Measurements from ENCODE around the gene ZFYVE27.

Gene ZFYVE27, protein sequence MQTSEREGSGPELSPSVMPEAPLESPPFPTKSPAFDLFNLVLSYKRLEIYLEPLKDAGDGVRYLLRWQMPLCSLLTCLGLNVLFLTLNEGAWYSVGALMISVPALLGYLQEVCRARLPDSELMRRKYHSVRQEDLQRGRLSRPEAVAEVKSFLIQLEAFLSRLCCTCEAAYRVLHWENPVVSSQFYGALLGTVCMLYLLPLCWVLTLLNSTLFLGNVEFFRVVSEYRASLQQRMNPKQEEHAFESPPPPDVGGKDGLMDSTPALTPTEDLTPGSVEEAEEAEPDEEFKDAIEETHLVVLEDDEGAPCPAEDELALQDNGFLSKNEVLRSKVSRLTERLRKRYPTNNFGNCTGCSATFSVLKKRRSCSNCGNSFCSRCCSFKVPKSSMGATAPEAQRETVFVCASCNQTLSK

DNA sequence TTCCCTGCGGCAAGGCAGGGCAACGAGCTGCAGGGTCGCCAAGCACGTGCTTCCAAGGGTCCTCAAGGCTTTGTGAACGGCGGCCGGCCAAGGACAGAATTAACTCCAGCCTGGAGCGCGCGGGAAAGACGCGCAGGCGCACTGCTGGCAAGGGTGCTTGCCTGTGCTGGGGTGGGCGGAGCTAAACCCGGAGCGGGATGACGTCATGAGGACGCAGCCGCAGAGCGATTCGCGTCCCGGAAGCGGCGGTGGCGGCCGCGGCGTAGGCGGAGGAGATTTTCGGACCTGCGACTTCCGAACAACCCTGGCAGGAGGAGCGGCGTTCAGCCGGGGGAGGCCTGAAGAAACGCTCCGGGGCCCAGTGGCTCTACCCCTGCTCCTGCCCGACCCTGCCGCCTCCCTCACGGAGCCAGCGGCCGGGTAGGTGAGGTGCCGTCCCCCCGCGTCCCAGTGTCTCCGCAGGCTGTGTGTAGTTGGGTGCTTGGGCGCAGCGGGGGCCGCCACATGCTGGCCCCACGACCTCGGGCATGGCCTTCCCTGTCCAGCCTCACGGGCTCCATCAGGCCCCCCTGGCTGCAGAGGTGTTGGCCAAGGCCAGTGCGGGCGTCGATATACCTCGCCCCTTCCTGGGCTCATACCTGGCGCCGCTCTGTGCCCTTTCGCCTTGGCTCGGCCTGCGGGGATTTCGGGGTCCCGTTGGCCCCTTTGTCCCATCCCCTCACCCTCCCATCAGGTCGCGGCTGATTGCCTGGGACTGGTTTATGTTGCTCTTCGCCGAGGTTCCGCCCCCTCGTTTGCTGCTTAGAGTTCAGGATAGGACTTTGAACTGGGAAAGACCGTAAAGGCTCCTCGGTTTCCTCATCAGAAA is at the start of gene ZFYVE27:
Gene ZFYVE27, plus strand, starts transcription at position 227 of the 868 bp plus-strand sequence. CDS start 1,350 bp downstream, outside the sequence.
- DNase-seq: peak; percentile 84

DNA sequence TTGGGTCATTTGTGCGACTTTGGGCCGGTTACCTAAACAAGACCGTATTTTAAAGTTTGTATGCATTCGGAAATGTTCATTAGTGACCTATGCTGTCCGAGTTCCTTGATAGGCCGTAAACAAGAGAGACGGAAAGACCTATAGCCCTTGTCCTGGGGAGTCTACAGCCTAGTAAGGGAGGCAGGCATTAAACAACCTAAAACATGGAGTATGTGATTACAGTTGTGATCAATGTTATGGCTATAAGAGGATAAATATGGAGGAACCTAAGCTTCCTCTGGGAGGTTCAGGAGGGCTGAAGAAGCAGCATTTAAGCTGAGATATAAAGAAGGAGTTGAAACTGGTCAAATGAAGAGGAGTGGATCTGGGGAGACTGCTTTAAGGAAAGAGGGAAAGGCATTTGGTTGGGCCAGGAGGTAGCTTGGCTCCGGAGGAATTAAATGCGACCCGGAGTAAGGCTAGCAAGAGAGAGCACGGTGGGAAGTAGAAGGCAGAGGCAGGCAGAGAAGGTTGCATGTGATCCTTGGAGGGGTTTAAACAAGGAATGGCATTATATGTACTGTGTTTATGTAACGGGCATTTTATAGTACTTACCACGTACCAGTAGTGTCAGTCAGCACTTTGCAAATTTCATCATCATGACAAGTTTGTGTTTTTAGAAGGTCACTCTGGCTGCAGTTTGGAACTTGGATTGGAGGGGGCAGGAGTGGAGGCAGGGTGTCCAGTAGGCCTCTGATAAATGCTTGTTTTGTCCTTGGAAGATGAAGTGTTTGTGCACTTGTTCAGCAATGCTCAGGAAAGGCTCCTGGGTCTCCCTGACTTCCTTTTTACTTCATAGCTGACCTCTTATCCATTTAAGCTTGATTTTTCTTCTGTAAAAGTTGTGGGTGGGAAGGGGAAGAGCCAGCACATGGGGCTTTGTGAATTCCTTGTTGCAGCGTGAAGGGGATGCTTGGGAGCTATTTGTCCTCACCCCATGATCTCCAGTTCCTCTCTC is 48.8 kb upstream of the ZFYVE27 start:
- no peak for DNase-seq

DNA sequence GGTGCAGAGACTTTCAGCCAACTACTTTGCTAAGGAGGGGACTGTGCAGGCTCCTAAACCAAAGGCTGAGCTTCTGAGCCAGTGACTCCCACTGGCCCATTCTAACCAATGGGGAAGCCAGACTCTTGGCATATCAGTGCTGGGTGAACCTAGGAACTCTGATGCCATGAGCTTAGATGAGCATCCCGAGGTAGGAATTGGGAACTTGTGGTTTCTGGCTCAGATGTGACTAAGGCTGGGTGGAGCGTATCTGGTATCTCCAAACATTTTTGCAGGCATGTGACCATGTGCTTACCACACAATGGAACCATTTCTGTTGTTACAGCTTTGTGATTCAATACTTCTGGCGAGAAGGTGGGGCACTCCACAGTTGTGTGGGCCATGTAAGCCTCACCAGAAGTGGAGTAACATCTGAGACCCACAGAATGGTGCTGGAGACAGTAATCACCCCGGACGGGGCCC is 47.3 kb upstream of the ZFYVE27 start:
- no peak for DNase-seq

DNA sequence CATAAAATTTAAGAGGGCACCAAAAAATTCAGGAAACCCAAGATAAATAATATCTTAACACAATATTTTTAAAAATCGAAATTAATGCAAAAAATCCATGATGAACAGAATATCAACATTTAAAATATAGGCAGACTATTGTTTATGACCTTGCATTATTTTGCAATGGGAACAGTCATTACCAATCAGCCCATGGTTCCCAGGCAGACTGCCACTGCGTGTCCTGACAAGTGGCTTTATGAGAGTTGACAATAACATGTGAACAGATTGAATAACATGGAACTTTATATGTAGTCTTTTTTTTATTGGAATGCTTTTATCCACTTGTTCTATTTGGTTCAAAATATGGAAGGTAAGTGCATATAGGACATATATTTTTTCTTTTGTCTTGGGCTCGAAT is 46.8 kb upstream of the ZFYVE27 start:
- DNase-seq: peak; percentile 22

DNA sequence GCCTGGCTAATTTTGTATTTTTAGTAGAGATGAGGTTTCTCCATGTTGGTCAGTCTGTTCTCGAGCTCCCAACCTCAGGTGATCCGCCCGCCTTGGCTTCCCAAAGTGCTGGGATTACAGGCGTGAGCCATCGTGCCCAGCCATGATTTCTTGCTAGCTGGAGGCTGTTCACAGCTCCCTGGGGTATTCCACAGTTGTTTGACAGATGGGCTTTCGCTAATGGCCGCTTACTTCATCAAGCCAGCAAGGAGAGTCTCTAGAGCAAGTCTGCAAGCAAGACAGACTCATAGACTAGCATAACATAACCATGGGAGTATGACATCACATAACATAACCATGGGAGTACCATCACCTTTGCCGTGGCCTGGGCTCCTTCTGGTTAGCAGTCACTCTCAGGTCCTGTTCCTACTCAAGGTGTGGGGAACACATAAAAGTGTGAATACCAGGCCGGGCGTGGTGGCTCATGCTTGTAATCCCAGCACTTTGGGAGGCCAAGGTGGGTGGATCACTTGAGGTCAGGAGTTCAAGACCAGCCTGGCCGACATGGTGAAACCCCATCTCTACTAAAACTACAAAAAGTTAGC is 38.8 kb upstream of the ZFYVE27 start:
- peak; percentile 40 for DNase-seq

DNA sequence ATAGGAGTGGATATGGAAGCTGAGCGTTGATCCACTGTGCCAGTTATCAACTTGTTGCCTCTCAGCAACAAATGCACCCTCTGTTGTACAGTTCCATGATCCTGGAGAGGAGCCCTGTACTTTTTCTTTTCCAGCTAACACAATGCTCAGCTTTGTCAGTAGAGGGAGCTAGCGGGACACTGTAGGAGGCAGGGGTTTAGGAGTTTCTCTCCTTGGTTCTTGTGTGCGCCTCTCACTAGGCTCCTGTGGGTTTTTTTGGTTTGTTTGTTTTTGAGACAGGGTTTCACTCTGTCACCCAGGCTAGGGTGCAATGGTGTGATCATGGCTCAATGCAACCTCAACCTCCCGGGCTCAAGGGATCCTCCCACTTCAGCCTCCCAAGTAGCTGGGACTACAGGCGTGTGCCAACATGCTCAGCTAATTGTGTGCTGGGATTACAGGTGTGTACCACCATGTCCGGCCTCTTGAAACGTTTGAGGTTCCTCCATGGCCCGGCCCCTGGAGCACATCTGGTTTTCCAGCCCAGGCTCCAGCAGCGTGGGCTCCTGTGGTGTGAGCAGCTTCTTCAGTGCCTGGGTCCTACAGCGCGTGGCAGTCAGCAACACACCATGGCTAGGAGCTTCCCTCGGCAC is 35.4 kb upstream of the ZFYVE27 start:
- DNase-seq: peak; percentile 58

DNA sequence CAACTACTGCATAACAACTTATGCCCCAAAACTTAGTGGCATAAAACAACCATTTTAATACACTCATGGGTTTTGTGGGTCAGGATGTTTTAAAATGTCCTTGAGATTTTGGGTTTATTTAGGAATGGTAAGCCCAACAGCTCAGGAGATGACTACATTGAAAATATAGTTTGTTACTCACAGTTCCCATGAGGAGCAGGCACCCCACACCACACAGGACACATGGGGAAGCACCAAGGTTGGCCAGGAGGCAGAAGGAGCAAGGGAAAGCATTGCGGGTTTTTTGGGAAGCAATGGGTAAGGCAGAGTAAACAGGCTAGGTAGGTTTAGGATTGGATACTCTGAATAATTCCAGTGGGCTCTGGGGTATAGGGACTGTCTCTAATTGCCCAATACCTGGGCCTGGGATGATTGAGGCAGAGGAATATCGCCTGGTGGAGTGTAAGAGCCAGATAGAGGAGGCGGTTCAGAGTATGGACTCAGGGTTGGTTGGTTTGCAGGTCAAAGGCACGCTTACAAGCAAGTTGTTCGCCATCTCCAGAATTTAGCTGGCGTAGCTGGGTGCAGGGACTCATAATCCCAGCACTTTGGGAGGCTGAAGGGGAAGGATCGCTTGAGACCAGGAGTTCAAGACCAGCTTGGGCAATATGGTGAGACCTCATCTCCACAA is 33.4 kb upstream of the ZFYVE27 start:
- DNase-seq: no peak

DNA sequence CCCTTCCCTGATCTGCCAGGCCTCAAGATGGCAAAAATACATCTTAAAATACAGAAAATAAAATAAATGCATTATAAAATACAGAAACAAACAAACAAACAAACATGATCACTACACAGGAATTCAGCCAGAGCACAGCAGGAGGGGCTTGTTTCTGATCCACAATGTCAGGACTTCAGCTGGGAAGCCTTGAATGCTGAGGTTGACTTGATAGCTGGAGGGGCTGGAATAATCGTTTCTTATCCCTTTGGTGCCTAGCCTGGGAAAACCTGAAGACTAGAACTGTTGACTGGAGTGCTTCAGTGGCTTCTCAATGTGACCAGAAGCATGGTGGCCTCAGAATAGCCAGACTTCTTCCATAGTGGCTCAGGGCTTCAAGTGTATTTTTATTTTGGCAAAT is 32.6 kb upstream of the ZFYVE27 start:
- DNase-seq: no peak

DNA sequence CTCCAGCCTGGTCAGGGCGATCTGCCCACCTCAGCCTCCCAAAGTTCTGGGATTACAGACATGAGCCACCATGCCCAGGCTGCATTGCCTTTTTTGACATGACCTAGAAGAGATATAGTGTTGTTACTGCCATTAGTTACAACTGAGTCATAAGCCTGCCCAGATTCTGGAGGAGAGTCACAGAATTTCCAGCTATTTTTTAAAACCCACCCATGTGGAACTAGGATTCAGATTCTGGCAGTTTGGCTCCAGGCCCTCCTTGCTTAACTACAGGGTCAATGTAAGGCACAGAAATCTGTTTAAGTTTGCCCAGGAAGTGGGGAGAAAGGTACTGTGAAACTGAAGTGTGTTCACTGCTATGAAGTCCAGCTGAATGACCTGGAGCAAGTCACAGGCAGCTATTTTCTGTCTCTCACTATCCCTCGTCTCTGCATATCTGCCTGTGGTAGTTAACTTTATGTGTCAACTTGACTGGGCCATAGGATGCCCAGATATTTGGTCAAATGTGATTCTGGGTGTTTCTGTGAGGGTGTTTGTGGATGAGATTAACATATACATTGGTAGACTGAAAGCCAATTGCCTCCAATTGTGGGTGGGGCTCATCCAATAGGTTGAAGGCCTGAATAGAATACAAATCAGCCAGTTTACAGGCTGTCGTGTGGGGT is 31.8 kb upstream of the ZFYVE27 start:
- no peak for DNase-seq

DNA sequence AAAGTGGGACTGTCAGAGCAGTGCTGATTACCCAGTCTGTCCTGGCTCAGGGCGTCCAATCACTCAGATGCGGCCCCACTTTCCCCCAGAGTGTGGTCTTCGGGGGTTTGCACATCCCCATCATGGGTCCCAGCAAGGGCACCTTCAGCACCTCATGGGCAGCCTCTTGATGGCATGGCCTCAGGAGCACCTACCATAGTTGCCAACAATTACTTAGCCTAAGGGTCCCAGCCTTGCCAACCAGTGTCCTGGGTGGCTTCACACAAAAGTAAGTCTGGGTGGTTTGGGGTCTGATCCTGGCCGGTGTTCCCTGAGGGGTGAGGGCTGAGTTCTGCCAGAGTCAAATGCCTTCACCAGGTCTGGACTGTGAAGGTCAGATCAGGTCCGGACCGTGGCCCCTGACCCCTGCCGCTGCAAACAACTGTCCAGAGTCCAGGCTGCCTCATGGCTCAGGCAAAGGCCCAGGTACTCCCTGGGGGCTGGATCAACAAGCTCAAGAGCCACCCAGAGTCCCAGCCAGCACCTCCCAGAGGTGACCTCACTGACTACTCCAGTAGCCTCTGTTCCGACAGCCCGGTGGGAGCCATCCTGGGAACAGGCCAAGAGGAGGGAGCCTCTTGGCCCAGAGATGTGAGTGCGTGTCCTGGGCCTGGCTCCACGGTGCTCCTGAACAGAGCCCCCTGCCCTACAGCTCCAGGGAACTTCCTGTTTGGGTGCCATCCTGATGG is 29.6 kb upstream of the ZFYVE27 start:
- DNase-seq: no peak

DNA sequence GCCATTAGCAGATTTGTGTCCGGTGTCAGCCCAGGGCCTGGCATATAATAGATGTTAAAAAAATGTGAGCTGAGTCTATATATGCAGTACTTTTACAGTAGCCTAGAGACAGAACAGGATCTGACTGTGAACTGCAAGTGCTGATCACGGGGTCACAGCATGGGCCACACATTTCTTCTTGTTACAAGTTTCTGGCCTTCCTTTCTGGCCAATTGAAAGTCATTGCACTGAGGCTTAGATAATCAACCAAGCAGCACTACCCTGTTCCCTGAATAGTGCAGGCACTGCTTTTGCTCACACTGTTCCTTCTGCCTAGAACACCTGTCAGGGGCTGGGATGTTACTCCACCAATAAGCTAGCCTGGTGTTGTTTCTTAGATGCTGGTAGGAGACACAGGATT is 28.8 kb upstream of the ZFYVE27 start:
- DNase-seq: no peak

DNA sequence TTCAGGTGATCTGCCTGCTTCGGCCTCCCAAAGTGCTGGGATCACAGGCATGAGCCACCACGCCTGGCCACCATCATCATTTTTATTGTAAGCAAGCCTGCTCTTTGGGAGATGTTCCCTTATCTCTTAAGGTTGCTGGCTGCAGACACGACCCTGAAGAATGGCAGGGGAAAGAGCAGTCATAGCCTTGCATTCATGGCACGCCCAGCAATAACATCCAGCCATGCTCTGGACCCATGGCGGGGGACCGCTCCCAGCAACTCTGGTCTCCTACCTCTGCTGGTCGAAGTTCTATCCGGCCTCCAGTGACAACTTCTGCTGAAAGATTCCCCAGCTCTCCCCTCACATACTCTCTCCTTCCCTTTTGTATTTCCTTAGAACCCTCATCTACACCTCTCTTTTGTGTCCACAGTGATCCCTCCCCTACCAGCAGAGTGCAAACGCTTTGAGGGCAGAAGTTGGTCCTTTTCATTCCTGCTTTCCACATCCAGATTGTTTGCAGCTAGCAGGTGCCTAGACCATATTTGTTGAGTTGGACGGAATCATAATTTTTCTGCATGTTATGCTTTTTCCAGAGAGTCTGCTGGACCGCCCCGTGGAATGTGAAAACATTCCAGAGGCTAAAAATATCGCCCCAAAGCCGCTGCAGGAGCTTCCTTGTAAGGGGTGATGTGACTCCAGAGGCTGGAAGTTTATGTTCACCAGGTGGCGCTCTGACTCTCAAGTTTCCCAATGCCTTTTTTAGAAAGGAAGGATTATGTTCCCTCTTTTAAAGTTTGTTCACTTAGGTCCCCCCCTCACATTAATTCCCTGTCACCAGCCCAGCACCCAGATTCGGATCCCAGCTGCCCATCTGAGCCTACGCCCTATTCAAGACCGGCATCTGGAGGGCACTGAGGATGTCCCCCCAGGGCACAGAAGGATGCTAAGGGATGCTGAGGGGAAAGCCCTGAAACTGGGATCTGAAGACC is 27.7 kb upstream of the ZFYVE27 start:
- DNase-seq: peak; percentile 8

DNA sequence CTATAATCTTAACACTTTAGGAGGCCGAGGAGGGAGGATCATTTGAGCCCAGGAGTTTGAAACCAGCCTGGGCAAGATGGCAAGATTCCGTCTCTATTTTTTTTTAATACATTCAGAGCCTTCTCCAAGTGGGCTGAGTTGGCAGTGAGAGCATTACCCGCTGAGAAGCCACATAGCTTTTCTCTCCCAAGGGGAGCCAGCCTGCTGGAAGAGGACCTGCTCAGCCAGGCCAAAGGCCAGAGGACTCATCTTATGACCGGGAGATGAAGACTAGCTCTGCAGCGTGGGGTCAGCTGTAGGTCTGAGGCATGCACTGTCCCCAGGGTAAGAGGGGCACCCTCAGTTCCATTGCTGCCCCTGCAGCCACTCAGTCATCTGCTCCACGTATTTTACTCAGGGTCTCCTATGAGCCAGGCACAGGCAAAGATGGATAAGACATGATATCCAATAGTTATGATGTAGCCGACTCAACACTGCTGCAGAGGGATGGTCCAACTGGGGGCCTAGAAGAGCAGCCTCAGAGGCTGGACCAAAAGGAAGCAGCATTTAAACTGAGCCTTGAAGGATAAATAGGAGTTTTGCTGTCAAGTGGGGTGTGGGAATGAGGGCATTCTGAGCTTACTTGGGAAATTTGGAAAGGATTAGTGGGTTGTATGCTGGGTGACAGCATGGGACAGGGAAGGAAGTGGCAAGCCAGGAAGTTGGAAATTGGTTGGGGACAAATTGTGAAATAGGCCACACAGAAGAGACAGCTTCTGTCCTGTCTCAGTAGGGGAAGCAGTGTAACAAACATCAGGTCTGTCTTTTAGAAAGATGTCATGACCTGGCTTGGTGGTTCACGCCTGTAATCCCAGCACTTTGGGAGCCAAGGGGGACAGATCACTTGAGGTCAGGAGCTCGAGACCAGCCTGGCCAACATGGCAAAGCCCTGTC is 25.0 kb upstream of the ZFYVE27 start:
- DNase-seq: no peak

DNA sequence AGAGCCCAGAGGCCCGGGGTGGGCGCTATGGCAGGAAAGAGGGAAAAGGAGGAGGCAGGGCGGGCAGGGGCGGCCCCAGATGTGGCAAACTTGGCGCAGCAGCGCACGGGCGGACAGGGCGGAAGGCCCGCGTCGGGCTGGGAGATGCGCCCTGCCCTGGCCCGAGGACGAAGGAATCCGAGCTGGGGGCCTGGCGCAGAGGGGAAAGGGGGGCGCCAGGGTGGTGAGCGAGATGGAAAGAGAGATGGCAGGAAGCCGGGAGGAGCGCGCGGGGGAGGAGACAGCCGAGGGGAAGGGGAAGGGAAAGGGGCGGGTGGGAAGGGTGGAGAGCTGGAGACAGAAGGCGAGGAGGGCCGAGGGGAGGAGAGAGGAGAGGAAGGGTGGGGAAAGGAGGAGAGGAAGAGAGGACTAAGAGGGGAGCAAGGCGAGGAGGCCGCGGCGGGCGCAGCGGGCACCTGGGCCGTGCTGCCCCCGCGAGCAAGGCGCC is 23.5 kb upstream of the ZFYVE27 start, which contains the start of gene MARVELD1:
Gene MARVELD1, plus strand, starts transcription at position 392 of the 487 bp plus-strand sequence. CDS start 147 bp downstream, outside the sequence.
- peak; percentile 52 for DNase-seq

DNA sequence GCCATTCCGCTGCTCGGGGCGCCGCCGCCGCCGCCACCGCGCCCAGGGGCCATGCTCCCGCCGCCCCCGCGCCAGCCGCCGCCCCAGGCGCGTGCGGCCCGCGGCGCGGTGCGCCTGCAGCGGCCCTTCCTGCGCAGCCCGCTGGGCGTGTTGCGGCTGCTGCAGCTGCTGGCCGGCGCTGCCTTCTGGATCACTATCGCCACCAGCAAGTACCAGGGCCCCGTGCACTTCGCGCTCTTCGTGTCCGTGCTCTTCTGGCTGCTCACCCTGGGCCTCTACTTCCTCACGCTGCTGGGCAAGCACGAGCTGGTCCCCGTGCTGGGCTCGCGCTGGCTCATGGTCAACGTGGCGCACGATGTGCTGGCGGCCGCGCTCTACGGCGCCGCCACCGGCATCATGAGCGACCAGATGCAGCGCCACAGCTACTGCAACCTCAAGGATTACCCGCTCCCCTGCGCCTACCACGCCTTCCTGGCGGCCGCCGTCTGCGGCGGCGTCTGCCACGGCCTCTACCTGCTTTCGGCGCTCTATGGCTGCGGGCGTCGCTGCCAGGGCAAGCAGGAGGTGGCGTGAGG is 23.0 kb upstream of the ZFYVE27 start:
- no peak for DNase-seq

DNA sequence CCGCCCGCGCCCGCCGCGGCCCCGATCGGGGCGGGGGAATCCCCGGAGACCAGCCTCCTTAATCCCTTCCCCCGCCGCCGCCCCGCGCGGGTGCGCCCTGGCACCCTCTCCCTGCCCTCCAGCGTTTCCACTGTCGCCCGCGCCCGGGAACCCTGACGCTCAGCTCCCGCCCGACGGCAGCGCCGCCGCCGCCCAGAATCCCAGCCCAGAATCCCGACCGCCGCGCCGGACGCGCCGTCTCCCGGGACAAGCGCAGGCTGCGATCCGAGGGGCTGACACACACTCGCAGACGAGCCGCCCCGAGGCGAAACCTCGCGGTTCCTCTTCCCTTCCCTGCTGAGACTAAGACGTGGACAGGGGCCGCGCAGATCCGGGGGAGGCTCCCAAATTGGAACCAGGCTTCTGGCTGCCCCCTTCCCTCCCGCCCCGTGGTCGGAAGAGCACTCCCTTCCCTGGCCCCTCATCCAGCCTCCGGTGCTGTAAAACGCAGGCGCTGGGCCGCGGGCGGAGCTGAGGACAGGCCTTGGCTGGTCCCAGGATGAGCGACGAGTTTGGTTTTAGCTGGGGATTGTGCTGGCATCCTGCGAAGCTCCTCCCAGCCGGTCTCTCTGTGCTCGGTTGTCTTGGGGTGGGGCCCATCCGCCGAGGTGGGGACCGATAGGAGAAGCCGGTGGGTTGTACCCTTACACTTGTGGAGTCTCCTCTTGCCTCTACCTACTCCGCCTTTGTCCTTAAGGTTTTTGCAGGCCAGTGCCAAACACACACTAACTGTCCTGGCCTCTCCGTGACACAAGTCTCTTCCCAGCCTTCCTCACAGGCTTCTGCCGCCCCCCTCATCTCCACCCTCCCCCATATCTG is 22.3 kb upstream of the ZFYVE27 start:
- DNase-seq: peak; percentile 8

All from NCI-H1694 (cell line).